Cardiac muscle cell (in vitro differentiated cells and primary cell): ENCODE data around the gene CHKA. TPM values are rescaled to one million over a fixed set of nuclear protein-coding genes. Genes with fewer than 3 reads are reported as not detected.

Experiments used
- DNase-seq, 2 donors: peaks; one replicate each; pipeline versions ENCODE4 v3.0.0 to v3.0.0-alpha.2; 2010 to 2017; ENCODE audit warnings: low read depth in 1 of 2, low spot score in 1 of 2
- H3K27ac ChIP-seq: fragments of 200-600 bp; sonication (generic); 2 replicates; pipeline ENCODE4 v1.5.1; 2016
- H3K27me3 ChIP-seq: fragments of 200-600 bp; sonication (generic); 2 replicates; pipeline ENCODE4 v1.6.0; 2016; ENCODE audit warnings: control low read depth
- H3K36me3 ChIP-seq: fragments of 200-600 bp; sonication (generic); 2 replicates; pipeline ENCODE4 v1.5.1; 2016; ENCODE audit warnings: control low read depth
- H3K4me1 ChIP-seq: fragments of 200-600 bp; sonication (generic); 2 replicates; pipeline ENCODE4 v1.8.1; 2017; ENCODE audit warnings: low read depth, mild to moderate bottlenecking, mixed run types
- H3K4me3 ChIP-seq: fragments of 200-600 bp; sonication (generic); 2 replicates; pipeline ENCODE4 v1.5.1; 2016; ENCODE audit warnings: mild to moderate bottlenecking
- H3K9me3 ChIP-seq: fragments of 200-600 bp; sonication (generic); 2 replicates; pipeline ENCODE4 v1.5.1; 2017; ENCODE audit warnings: low read depth, mild to moderate bottlenecking, control low read depth
- CTCF ChIP-seq: IDR thresholded peaks from 2 replicates; pipeline ENCODE4 v1.5.1; 2012; ENCODE audit warnings: low read depth, mild to moderate bottlenecking, low read length
- polyA plus RNA-seq: library from polyadenylated mRNA; unstranded; fragments of >200 nt; fragmentation: Nextera tagmentation; extraction: Ambion mirVana; gene quantifications from 2 replicates; pipeline ENCODE4 v1.2.1, GENCODE V29; 2016
- total RNA-seq: library from RNA; depleted of rRNA; stranded (reverse); fragments of >200 nt; gene quantifications from 2 replicates; pipeline ENCODE4 v1.2.3, GENCODE V29; 2016

The CHKA gene
- total and polyA plus RNA-seq, 2 experiments from 2014 or later, result 37.6 to 143 TPM

GRCh38 chr11:68076371-68077042, 44.7 kb downstream of the CHKA start:
- Histone ChIP-seq H3K36me3 (peaks cover 29% of the 10 kb centered on the region), H3K4me3 (no peak overlapping the region), H3K9me3 (no peaks in the 10 kb centered on the region), H3K27me3 (no peaks in the 10 kb centered on the region), H3K27ac (no peak overlapping the region), H3K4me1 (no peaks in the 10 kb centered on the region)
- peak in 1 of 2 donors; percentile 42 for DNase-seq
- peak; percentile 20 for TF ChIP-seq CTCF

GRCh38 chr11:68074584-68075352, 46.4 kb downstream of the CHKA start:
- no peak for DNase-seq
- Histone ChIP-seq H3K9me3 (no peaks in the 10 kb centered on the region), H3K4me1 (no peaks in the 10 kb centered on the region), H3K4me3 (no peak overlapping the region), H3K27me3 (no peaks in the 10 kb centered on the region), H3K27ac (no peak overlapping the region), H3K36me3 (peaks cover 43% of the 10 kb centered on the region)
- no peak for TF ChIP-seq CTCF

DNA sequence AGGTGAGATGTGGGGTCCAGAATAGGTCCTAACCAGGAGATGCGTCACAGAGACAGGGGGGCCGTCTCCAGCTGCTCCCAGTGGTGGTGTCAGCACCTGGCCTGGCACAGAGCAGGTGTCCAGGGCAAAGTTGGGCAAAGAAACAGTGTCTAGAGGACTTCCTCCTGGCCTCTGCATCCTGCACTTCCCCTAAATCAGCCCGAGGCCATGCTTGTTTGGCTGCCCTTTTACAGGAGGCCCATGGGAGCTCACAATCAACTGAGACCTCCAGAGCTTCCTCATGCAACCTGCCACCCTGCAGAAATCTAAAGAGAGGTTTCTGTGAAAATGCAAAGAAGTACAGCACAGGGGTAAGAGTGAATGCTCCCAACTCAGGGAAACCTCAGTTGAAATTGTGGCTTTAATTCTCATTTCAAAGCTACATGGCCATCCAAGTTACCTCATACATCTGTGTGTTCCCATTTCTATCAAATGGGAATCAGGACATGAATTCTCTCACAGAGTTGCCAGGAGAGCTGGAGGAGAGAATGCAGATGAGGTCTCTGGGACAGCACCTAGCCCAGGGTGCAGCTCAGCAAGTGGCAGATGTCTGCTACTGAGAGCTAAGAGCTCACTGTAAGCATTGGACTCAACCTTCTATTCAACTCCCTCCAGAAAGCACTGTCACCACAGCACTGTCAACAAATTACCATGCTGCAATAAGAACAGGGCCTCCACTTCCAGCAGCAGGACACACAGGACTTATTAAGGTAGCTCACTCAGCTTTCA, 49.7 kb downstream of the CHKA start:
- no peak overlapping the region for H3K4me3 ChIP-seq
- no peaks in the 10 kb centered on the region for H3K4me1 ChIP-seq
- no peak overlapping the region for H3K27ac ChIP-seq
- TF ChIP-seq CTCF, result no peak
- no peak for DNase-seq
- no peaks in the 10 kb centered on the region for H3K27me3 ChIP-seq
- peaks cover 60% of the 10 kb centered on the region for H3K36me3 ChIP-seq
- H3K9me3 ChIP-seq, result no peaks in the 10 kb centered on the region

DNA sequence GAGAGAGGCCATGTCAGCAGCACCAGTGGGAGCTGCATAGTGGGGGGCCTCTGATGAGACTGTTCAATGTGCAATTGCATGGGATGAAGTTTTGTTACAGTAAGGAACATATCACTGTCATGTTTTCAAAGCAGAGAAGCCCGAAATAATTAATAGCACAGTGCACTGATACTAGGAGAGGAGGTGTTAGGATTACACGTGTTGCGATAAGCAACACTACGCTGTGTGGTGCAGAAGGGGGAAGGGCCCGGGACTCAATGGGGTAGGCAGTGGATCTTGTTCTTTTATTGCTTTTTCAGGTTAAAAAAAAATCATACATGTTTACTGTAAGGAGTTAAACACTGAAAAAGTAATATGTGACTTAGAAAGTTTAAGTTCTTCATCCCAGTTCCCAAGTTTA, 53.2 kb downstream of the CHKA start:
- no peak overlapping the region for H3K4me3 ChIP-seq
- H3K4me1 ChIP-seq, result no peaks in the 10 kb centered on the region
- no peaks in the 10 kb centered on the region for H3K9me3 ChIP-seq
- DNase-seq, result no peak
- no peak for TF ChIP-seq CTCF
- peaks cover 64% of the 10 kb centered on the region for H3K36me3 ChIP-seq
- no peaks in the 10 kb centered on the region for H3K27me3 ChIP-seq
- H3K27ac ChIP-seq, result no peak overlapping the region

DNA sequence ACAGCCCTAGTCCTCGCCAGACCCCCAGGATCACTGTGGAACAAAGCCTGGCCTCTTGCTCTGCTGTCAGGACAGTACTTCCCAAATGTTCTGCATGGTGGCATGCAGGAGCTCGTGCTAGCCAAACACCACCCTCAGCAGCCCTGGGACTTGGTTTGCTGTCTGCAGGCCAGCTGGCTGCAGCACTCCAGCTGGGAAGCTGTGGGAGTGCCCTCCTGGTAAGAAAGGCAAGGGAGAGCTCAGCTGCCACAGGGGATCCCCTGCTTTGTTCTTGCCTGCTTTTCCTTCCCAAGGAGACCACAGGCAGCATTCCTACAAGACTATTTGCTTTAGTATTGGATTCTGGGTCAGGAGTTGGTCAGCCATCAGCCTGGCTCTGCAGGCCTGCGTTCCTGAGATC, 54.4 kb downstream of the CHKA start:
- Histone ChIP-seq H3K27me3 (no peaks in the 10 kb centered on the region), H3K27ac (no peak overlapping the region), H3K4me3 (no peak overlapping the region), H3K4me1 (no peaks in the 10 kb centered on the region), H3K9me3 (no peaks in the 10 kb centered on the region), H3K36me3 (peaks cover 66% of the 10 kb centered on the region)
- no peak for TF ChIP-seq CTCF
- peak in 1 of 2 donors; percentile 37 for DNase-seq
